Naive thymus-derived CD8-positive, alpha-beta T cell (primary cell): ENCODE data around the gene LRMDA. TPM values are rescaled to one million over a fixed set of nuclear protein-coding genes. Genes with fewer than 3 reads are reported as not detected.

Source experiments
- ATAC-seq, 2 donors: fragments of 150-1000 bp; cut with Tn5 transposase in 1 of 2; sonication (Bioruptor Pico), chemical (Tn5 transposase) in 1 of 2; 1 replicate in 1 of 2; 2 replicates in 1 of 2; pipeline ENCODE4 v1.10.0; 2021; ENCODE audit warnings: mild to moderate bottlenecking in 2 of 2, moderate library complexity in 2 of 2
- POLR2A ChIA-PET: fragments of 350-600 bp; sonication (Branson Sonifier 250); formaldehyde crosslinking; loops from one replicate; lab custom pipeline; 2021; ENCODE audit warnings: antibody characterized with exemption; lab: Charles Lee
- DNase-seq, 10 donors: peaks; one replicate each; pipeline versions ENCODE4 v3.0.0 to v3.0.0-alpha.2; 2020 to 2022
- H3K27ac Mint-ChIP-seq, 10 donors: one replicate each; pipeline ENCODE4 v1.8.0; 2020 to 2022; ENCODE audit warnings: mild to moderate bottlenecking in 10 of 10, mixed read lengths in 10 of 10, moderate library complexity in 4 of 10, inconsistent platforms in 1 of 10
- H3K27me3 Mint-ChIP-seq, 5 donors: one replicate each; pipeline ENCODE4 v1.8.0; 2021 to 2022; ENCODE audit warnings: mixed read lengths in 5 of 5
- H3K36me3 Mint-ChIP-seq, 3 donors: one replicate each; pipeline ENCODE4 v1.8.0; 2020 to 2022; ENCODE audit warnings: mixed read lengths in 3 of 3, mild to moderate bottlenecking in 2 of 3, inconsistent platforms in 1 of 3
- H3K4me1 Mint-ChIP-seq, 4 donors: one replicate each; pipeline ENCODE4 v1.8.0; 2021 to 2022; ENCODE audit warnings: mixed read lengths in 4 of 4
- H3K4me3 Mint-ChIP-seq, 10 donors: one replicate each; pipeline ENCODE4 v1.8.0; 2020 to 2022; ENCODE audit warnings: mild to moderate bottlenecking in 10 of 10, mixed read lengths in 10 of 10, moderate library complexity in 6 of 10, inconsistent platforms in 1 of 10
- H3K9me3 Mint-ChIP-seq, 9 donors: one replicate each; pipeline ENCODE4 v1.8.0; 2020 to 2022; ENCODE audit warnings: mixed read lengths in 9 of 9, mild to moderate bottlenecking in 3 of 9, inconsistent platforms in 1 of 9, moderate library complexity in 1 of 9
- polyA plus RNA-seq, 3 donors: library from polyadenylated mRNA; unstranded; fragments of 300-500 nt; fragmentation: Illumina TruSeq; gene quantifications; one replicate each; pipeline ENCODE4 v1.2.3, GENCODE V29; 2021
- total RNA-seq, 8 experiments: library from RNA in 2 of 8; stranded (reverse) in 2 of 8; gene quantifications; one replicate each; pipeline ENCODE4 v1.2.3 and lab custom pipeline; 2021 to 2026

LRMDA gene
- total and polyA plus RNA-seq, 5 experiments from 2014 or later = not detected

DNA sequence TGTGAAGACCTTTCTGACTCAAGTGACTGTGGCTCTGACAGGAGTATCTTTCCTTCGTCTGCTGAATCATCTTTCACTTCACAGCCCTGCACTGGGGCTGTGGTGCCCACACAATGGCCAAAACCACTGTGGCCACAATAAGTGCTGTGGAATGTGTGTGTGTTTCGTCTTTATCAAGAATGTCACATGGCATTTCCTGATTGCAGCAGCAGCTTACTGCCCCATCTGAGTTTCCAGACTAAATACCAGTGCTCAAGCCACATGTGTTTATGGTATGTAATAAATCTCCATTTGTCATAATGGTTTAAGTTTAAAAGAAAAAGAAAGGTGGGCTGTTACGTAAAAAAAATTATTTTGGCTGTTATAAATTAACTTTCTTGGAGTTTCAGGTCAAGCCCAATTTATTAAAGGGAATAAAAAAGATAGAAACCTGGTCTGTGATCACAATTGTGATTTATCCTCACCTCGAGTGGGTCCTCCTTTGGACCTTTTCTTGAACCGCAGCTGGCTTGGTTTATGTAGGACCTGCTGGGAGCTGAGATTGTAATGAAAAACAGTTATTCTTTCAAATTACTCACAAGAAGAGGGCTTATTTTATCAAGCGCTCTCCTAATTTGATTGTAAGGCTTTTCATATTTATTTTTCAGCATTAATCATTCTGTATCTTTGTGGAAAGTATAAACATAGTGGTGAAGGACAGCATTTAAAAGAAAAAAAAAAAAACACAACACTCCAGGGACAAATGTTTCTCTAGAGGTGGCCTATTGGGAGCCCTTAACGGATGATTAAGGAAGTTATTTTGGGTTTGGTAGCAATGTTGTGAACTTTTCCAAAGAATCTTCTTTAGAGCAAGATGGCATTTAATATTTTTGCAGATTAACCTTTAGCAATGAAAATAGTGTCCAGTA lies 116.2 kb downstream of the LRMDA start:
- Mint-ChIP-seq H3K27ac (no peak overlapping the region), H3K27me3 (peaks cover 10 to 35% (median 12%) of the 10 kb centered on the region in 5 donors), H3K9me3 (peaks cover 0 to 15% (median 6%) of the 10 kb centered on the region in 9 donors), H3K4me1 (no peaks in the 10 kb centered on the region), H3K36me3 (peaks cover 0 to 7% (median 0%) of the 10 kb centered on the region in 3 donors), H3K4me3 (no peak overlapping the region)
- ATAC-seq (no peak), DNase-seq (no peak)
- POLR2A ChIA-PET = no interaction called here

DNA sequence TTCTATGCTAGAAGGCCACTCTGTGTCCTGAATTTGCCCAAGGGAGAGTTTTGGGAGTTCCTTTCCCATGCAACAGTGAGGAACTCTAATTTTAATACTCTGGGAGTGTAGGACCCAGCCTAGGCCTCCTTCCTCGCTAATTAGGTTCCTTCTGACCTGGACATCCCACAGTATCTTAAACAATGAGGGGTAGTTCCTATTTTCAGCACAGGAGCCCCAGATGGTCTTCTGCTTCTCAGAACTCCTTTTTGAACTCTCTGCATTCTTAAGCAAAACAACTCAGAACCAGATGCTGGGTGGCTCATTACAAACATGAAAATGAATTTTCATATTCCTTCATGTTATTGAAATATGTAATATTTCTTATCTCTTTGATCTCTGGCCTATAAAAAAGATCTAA lies 116.9 kb downstream of the LRMDA start:
- DNase-seq (no peak), ATAC-seq (no peak)
- H3K4me3 Mint-ChIP-seq = no peak overlapping the region
- peaks cover 0 to 8% (median 0%) of the 10 kb centered on the region in 3 donors for H3K36me3 Mint-ChIP-seq
- no peak overlapping the region for H3K27ac Mint-ChIP-seq
- H3K9me3 Mint-ChIP-seq = peaks cover 0 to 16% (median 7%) of the 10 kb centered on the region in 9 donors
- POLR2A ChIA-PET = no interaction called here
- H3K27me3 Mint-ChIP-seq = peaks cover 10 to 38% (median 14%) of the 10 kb centered on the region in 5 donors
- H3K4me1 Mint-ChIP-seq = no peaks in the 10 kb centered on the region

- no peak for DNase-seq
- H3K27ac Mint-ChIP-seq = no peak overlapping the region
- H3K4me3 Mint-ChIP-seq = no peak overlapping the region
- peaks cover 0 to 24% (median 7%) of the 10 kb centered on the region in 9 donors for H3K9me3 Mint-ChIP-seq
- peaks cover 3 to 46% (median 13%) of the 10 kb centered on the region in 5 donors for H3K27me3 Mint-ChIP-seq
- peaks cover 0 to 15% (median 0%) of the 10 kb centered on the region in 3 donors for H3K36me3 Mint-ChIP-seq
- H3K4me1 Mint-ChIP-seq = no peaks in the 10 kb centered on the region
- no peak for ATAC-seq
- POLR2A ChIA-PET = no interaction called here
Observed at GRCh38 chr10:75550191-75550590, 118.8 kb downstream of the LRMDA start.

DNA sequence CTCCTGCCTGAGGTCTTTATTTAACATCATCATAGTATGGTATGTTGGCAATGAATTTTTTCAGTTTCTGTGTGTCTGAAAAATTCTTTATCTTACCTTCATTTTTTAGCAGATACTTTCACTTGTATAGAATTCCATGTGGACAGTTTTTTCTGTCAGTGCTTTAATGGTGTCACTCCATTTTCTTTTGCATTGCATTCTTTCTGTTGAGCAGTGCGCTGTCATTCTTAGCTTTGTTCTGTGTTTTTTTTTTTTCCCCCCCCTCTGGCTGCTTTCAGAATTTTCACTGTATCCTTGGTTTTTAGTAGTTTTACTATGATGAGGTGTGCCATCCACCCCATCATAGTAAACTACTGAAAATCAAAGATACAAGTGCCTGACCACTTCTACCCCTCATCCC lies 120.7 kb downstream of the LRMDA start:
- Mint-ChIP-seq H3K27me3 (peaks cover 4 to 36% (median 8%) of the 10 kb centered on the region in 5 donors), H3K36me3 (peaks cover 0 to 15% (median 0%) of the 10 kb centered on the region in 3 donors), H3K27ac (no peak overlapping the region), H3K9me3 (peaks cover 0 to 24% (median 7%) of the 10 kb centered on the region in 9 donors), H3K4me1 (no peaks in the 10 kb centered on the region), H3K4me3 (no peak overlapping the region)
- POLR2A ChIA-PET = no interaction called here
- no peak for ATAC-seq
- DNase-seq = no peak

DNA sequence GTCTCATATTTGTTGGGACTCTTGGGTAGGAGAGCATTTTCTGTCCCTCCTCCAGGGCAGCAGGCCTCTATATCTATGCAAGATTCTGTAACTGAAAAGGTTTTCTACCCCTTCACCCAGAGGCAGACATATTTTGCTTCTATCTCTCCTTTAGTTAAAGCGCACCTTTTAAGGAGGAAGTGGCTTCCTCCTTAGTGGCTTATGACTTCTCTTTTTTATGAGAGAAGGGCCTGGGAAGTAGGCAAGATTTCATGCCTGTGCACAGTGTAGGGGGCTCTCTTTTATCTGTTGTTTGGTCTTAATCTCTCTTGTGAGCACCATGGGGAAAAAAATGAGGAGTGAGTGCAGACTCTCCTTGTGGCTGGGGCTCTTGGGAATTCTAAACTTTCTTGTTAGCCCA lies 122.1 kb downstream of the LRMDA start:
- no peak for ATAC-seq
- Mint-ChIP-seq H3K36me3 (peaks cover 0 to 21% (median 0%) of the 10 kb centered on the region in 3 donors), H3K27ac (no peak overlapping the region), H3K4me3 (no peak overlapping the region), H3K27me3 (peaks cover 4 to 30% (median 8%) of the 10 kb centered on the region in 5 donors), H3K4me1 (peaks cover 0 to 1% (median 0%) of the 10 kb centered on the region in 4 donors), H3K9me3 (peaks cover 0 to 29% (median 7%) of the 10 kb centered on the region in 9 donors)
- no peak for DNase-seq
- POLR2A ChIA-PET = no interaction called here

GRCh38 chr10:75555323-75555722 lies 123.9 kb downstream of the LRMDA start:
- Mint-ChIP-seq H3K36me3 (peaks cover 0 to 21% (median 0%) of the 10 kb centered on the region in 3 donors), H3K4me1 (peaks cover 0 to 1% (median 0%) of the 10 kb centered on the region in 4 donors), H3K27ac (no peak overlapping the region), H3K9me3 (peaks cover 0 to 29% (median 7%) of the 10 kb centered on the region in 9 donors), H3K27me3 (peaks cover 4 to 30% (median 8%) of the 10 kb centered on the region in 5 donors), H3K4me3 (no peak overlapping the region)
- POLR2A ChIA-PET = no interaction called here
- ATAC-seq (no peak), DNase-seq (no peak)

GRCh38 chr10:75556320-75556719 lies 124.9 kb downstream of the LRMDA start:
- peaks cover 0 to 21% (median 0%) of the 10 kb centered on the region in 3 donors for H3K36me3 Mint-ChIP-seq
- H3K27ac Mint-ChIP-seq = no peak overlapping the region
- no peak for DNase-seq
- peaks cover 0 to 28% (median 4%) of the 10 kb centered on the region in 9 donors for H3K9me3 Mint-ChIP-seq
- H3K4me1 Mint-ChIP-seq = peaks cover 0 to 1% (median 0%) of the 10 kb centered on the region in 4 donors
- ATAC-seq = no peak
- POLR2A ChIA-PET = no interaction called here
- H3K4me3 Mint-ChIP-seq = no peak overlapping the region
- H3K27me3 Mint-ChIP-seq = peaks cover 4 to 30% (median 8%) of the 10 kb centered on the region in 5 donors

DNA sequence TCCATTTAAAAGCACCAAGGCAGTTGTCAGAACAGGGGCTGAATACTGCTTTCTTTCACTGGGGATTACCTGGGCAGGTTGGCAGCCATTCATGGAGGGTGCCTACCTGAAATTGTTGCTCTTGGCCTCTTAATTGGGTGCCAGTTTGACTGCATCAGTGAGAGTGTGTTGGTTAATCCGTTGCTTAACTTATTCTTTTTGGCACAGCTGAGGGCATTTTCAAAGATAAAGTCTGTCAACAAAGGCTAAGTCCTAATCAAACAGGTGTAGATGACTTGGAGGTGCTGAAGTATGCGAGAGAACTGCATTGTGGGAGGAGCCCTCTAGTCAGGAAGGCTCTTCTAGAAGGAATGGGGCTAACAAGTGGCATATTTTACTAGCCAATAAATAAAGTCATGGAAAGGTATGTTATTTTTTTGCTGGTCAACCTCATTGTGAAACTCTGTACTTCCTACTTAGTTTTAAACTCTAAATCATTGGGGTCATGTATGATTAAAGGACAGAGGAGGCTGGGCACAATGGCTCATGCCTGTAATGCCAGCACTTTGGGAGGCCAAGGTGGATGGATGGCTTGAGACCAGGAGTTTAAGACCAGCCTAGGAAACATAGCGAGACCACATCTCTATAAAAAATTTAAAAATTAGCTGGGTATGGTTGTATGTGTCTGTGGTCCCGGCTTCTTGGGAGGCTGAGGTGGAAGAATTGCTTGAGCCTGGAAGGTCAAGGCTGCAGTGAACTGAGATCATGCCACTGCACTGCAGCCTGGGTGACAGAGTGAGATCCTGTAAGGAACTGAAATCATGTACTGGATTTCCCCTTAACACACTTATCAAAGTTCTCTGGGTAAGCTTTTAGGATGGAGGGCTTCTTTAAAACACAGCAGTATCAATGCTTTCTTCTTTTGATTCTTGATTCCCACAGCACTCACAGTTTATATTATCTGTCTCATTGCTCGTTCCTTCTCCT lies 134.1 kb downstream of the LRMDA start:
- ATAC-seq (no peak), DNase-seq (no peak)
- Mint-ChIP-seq H3K27me3 (peaks cover 0 to 20% (median 4%) of the 10 kb centered on the region in 5 donors), H3K36me3 (peaks cover 0 to 11% (median 2%) of the 10 kb centered on the region in 3 donors), H3K4me3 (no peak overlapping the region), H3K4me1 (no peaks in the 10 kb centered on the region), H3K27ac (no peak overlapping the region), H3K9me3 (peaks cover 0 to 32% (median 11%) of the 10 kb centered on the region in 9 donors)
- POLR2A ChIA-PET = no interaction called here

- peaks cover 3 to 20% (median 4%) of the 10 kb centered on the region in 5 donors for H3K27me3 Mint-ChIP-seq
- no peak for DNase-seq
- H3K9me3 Mint-ChIP-seq = peaks cover 13 to 39% (median 15%) of the 10 kb centered on the region in 9 donors
Observed at GRCh38 chr10:75568450-75569130, 137.2 kb downstream of the LRMDA start.

GRCh38 chr10:75569506-75569905 lies 138.1 kb downstream of the LRMDA start:
- Mint-ChIP-seq H3K9me3 (peaks cover 12 to 46% (median 21%) of the 10 kb centered on the region in 9 donors), H3K27me3 (peaks cover 3 to 26% (median 4%) of the 10 kb centered on the region in 5 donors), H3K4me3 (no peak overlapping the region), H3K36me3 (peaks cover 0 to 26% (median 3%) of the 10 kb centered on the region in 3 donors), H3K27ac (no peak overlapping the region), H3K4me1 (no peaks in the 10 kb centered on the region)
- no peak for ATAC-seq
- no peak for DNase-seq
- POLR2A ChIA-PET = no interaction called here

More at GRCh38 chr10:75568450-75569130, 137.2 kb downstream of the LRMDA start:
- Mint-ChIP-seq H3K4me3 (no peak overlapping the region), H3K27ac (no peak overlapping the region), H3K4me1 (no peaks in the 10 kb centered on the region), H3K36me3 (peaks cover 0 to 20% (median 3%) of the 10 kb centered on the region in 3 donors)
- no peak for ATAC-seq
- POLR2A ChIA-PET = no interaction called here

GRCh38 chr10:75572478-75572877 lies 141.1 kb downstream of the LRMDA start:
- H3K27ac Mint-ChIP-seq = no peak overlapping the region
- peaks cover 5 to 27% (median 11%) of the 10 kb centered on the region in 5 donors for H3K27me3 Mint-ChIP-seq
- no peak for DNase-seq
- H3K9me3 Mint-ChIP-seq = peaks cover 7 to 57% (median 20%) of the 10 kb centered on the region in 9 donors
- no peak overlapping the region for H3K4me3 Mint-ChIP-seq
- no peak for ATAC-seq
- POLR2A ChIA-PET = no interaction called here
- peaks cover 0 to 25% (median 1%) of the 10 kb centered on the region in 3 donors for H3K36me3 Mint-ChIP-seq
- H3K4me1 Mint-ChIP-seq = no peaks in the 10 kb centered on the region

- Mint-ChIP-seq H3K4me1 (no peaks in the 10 kb centered on the region), H3K27me3 (peaks cover 3 to 35% (median 10%) of the 10 kb centered on the region in 5 donors)
- POLR2A ChIA-PET = no interaction called here
Observed at GRCh38 chr10:75575940-75576339, 144.5 kb downstream of the LRMDA start.

More at GRCh38 chr10:75575940-75576339, 144.5 kb downstream of the LRMDA start:
- no peak for DNase-seq
- Mint-ChIP-seq H3K27ac (no peak overlapping the region), H3K36me3 (peaks cover 0 to 40% (median 1%) of the 10 kb centered on the region in 3 donors), H3K9me3 (peaks cover 9 to 86% (median 37%) of the 10 kb centered on the region in 9 donors), H3K4me3 (peak overlapping the region in 1 of 10 donors; percentile 14)
- ATAC-seq = no peak
